HG02571 (cell line): Measurements from ENCODE around the gene ARIH2.
"Not testable (repeated sequence)": the region's sequence is repeated elsewhere in the genome, so short reads cannot be mapped to it uniquely, and the experiment has no call there.

Experiments
- ATAC-seq: cut with Tn5 transposase; IDR thresholded peaks from one replicate; pipeline ENCODE4 v1.9.1; 2021; ENCODE audit warnings: mild to moderate bottlenecking, moderate library complexity; ENCODE audit not compliant: unreplicated experiment

The ARIH2 gene

DNA sequence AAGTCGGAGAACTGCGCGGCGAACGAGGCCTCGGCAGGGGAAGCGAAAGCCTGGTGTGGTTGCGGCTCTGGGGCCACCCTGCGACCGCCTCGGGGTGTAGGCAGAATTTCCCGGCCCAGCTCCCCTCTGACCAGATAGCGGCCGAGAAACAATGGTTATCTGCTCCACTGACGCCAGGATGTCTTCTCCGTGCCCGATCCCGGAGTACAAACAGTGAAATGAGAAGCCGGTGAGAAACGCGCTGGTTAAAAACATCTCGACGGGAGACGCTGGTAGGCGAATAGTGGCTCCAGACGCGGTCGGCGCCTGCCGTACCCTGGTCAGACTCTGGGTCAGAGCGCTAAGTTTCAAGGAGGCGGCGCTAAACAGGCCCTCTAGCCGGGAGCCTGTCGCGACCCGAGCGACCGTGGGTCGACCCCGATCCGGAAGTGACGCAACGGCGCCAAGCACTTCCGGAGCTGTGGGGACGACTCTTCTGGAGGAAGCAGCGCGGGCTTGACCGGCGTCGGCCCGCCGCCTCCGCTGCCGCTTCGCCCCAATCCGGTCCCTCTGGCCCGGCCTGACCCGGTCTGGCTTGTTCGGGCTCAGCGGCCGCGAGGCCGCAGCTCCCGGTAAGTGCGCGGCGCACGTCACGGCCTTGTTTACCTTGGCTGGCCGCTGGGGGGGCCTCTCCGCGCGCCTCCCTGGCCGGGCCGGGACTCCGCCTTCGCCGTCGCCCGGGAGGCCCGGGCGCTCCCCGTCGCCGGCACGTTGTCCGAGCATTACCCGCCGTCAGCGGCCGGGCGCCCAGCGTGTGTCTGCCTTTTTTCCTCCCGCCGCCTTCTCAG lies at the start of gene ARIH2:
ARIH2 (plus strand) TSS at position 455 of the 827 bp plus-strand sequence. CDS start 8,717 bp downstream, outside the sequence.
- ATAC-seq = peak; percentile 79

DNA sequence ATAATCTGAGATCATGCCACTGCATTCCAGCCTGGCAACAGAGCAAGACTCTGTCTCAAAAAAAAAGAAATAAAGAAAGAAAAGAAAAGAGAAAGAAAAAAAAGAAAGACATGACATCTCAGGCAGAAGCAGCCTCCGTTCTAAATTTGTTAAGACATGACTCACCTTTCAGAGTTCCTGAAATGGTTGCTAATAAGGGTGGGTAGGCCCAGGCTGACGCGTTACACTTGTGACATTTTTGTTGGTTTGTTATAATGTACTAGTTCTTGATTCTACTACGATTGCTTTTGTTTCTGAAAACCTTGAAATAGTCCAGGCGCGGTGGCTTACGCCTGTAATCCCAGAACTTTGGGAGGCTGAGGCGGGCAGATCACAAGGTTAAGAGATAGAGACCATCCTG lies 41.0 kb upstream of the ARIH2 start:
- no peak for ATAC-seq

DNA sequence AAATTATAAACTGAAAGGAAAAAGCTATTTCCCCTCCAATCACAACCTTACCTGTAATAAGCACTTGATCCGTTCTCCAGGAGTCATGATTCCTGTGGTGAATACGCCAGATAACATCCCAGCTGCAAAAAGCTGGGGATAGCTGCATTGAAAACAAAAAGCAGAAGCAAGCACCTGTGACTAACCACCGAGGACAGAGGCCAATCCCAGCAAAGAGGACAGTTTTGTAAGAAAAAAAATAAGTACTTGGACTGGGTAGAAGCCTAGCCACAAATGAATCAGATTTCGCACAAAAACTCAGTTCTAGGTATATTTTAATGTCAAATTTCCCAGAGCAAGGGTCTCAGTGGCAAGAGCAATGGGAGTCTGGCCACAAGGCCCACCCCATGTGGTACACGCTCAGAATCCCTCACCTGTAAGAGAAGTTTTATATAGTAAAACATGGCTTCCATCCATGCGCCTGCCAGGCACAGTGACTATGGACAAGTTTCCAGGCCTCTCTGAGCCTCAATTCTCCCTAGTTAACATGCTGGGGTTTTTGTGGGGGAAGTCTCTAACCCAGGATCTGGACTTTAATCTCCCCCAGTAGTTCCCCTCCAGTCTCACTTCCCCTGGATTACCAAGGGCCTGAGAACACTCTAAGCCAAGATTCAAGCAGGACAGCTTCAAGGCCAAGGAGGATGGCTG lies 39.2 kb upstream of the ARIH2 start:
- no peak for ATAC-seq

GRCh38 chr3:48879994-48880377 lies 38.7 kb upstream of the ARIH2 start:
- ATAC-seq = no peak

DNA sequence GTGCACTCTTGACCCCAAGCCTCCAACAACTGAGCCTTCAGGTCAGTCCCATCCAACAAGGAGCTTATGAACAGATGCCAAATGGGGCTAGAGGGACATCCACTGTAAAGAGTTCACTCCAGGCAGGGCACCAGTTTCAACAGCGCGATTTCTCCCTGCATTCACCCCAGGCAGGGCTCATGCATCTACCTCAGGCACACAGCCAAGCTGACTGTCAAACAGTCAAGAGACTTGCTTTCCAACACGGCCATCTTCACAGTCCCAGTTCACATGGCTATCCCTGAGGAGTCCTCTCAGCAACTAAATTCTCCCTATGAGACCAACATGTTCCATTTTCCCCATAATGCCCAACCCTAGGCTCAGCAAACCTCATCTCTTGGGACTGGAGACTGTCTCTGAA lies 37.6 kb upstream of the ARIH2 start:
- no peak for ATAC-seq

DNA sequence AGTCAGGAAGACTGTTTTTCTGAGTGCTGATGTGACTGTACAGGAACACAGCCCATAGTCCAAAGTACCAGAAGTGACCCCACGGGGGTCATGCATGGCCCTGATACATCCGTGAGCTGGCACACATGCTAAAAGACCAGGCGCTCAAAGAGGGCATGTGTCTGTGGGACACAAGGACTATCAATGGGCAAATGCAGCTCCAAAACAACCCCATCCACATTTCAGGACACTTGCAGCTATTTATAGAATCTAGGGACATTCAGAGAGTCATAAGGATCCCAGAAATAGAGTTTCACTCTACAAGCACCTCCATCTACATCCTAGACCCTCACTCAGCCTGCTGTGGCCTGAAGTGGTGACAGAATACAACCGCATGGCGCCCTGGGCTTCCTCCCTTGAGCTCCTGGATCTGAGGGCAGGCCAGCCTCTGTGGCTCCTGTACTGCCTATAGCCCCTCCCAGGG lies 37.0 kb upstream of the ARIH2 start:
- no peak for ATAC-seq

GRCh38 chr3:48885753-48886152 lies 32.9 kb upstream of the ARIH2 start:
- ATAC-seq = no peak

GRCh38 chr3:48891606-48892005 lies 27.0 kb upstream of the ARIH2 start:
- ATAC-seq = no peak

- no peak for ATAC-seq
Observed at GRCh38 chr3:48894516-48894915, 24.1 kb upstream of the ARIH2 start.

GRCh38 chr3:48896936-48897335 lies 21.7 kb upstream of the ARIH2 start:
- no peak for ATAC-seq

DNA sequence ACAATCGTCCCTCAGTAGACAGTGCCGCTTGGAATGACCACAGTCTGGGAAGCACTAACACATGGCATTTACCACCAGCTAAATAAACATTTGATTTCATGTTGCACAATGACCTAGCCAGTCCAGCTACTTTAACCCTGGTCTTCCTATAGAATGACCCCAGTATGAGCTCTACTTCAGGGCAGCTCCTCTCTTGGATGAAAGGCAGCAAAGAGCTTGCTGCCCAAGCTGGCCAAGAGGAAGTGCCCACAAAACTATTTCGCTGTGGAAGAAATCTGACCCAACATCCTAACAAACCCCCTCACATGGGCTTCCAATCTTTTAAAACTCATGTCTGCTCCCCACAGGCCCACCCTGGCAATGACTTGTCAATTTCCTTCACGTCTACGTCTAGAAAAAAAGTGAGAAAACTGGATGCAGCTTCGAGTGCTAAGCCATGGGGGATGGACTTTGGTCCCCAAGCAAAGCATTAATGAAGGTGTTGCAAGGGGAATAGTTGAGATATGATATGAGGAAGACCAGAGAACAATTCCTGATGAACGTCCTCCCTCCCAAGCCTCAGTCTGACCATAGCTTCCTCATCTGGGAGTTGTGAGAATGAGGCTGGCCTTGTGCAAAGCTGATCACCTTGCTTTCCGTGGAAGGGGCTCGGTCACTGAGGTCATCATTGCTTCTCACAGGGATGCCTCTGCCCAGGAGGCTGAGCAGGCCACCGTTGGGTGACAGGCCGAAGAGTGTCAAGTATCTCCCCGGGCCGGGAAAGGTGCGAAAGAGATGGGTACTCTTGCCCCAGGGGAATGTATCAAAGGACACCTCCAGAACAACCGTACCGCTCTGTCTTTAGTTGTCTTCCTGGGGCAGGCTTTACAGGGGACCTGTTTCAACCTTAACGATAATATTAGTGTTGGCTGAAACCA lies 20.9 kb upstream of the ARIH2 start:
- ATAC-seq = no peak

- ATAC-seq = peak; percentile 90
Observed at GRCh38 chr3:48898383-48899234, 20.0 kb upstream of the ARIH2 start, which contains the start of gene SLC25A20. Gene SLC25A20 (minus strand): TSS chr3:48898882. CDS start chr3:48898794, 88 bp downstream.

DNA sequence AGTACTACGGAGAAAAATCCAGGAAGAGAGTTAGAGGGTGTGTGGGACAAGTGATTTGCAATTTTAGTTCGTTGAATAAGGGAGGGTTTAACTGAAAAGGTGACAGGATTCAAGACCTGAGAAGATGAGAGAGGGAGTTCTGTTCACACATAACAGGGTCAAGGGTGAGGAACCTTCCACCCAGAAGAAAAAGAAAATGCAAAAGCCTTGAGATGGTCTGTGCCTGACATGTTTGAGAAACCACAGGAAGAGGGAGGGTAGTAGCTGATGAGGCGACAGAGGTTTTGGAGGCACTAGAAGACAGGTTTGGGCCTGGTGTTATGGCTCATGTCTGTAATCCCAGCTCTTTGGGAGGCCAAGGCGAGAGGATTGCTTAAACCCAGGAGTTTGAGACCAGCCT lies 19.4 kb upstream of the ARIH2 start:
- no peak for ATAC-seq

DNA sequence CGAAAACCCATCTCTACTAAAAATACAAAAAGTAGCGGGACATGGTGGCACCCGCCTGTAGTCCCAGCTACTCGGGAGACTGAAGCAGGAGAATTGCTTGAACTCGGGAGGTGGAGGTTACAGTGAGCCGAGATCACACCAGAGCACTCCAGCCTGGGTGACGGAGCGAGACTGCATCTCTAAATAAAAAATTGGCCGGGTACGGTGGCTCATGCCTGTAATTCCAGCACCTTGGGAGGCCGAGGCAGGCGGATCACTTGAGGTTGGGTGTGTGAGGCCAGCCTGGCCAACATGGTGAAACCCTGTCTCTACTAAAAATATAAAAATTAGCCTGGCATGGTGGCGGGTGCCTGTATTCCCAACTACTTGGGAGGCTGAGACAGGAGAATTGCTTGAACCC lies 11.6 kb upstream of the ARIH2 start:
- not testable (repeated sequence) for ATAC-seq

- ATAC-seq = no peak
Observed at GRCh38 chr3:48915296-48915695, 3.3 kb upstream of the ARIH2 start.

- no peak for ATAC-seq
Observed at GRCh38 chr3:48919215-48920138, 835 bp downstream of the ARIH2 start.

GRCh38 chr3:48926425-48927392 lies 8.1 kb downstream of the ARIH2 start:
- no peak for ATAC-seq

DNA sequence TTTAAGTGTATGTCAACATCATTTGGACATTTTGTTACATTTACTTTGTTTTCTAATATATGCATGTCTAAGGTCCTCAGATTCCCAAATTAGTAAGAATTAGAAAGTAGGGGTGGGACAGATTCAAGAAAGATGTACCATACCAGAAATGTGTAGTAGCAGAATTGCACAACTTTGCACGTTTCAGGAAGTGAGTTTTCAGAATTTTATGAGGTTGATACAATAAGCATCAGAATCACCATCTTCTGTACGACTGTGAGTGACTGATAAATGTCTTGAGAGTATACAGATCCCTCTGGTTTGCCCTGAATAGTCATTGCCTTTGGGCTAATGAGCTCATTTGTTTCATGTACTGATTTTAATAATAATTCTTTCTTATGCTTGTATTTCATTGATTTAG lies 9.3 kb downstream of the ARIH2 start:
- no peak for ATAC-seq
